Measurements from ENCODE around the gene LIPN.

GRCh38 chr10:88728107-88728763 lies 31.6 kb upstream of the LIPN start:
- TF ChIP-seq POLR2A (IDR thresholded peaks at IDR 0.05): no peak
- no peak for TF ChIP-seq CTCF (IDR thresholded peaks at IDR 0.05)
- TF ChIP-seq POLR2AphosphoS5 (IDR thresholded peaks at IDR 0.05): no peak

Data from breast epithelium (tissue), 3 donors.